A549 treated with DMSO at 1 μM for 4 hours (cell line): ENCODE results near the gene NDUFAF5. TPM values are rescaled to one million over a fixed set of nuclear protein-coding genes. Genes with fewer than 3 reads are reported as not detected.

Experiments
- total RNA-seq: library from RNA; stranded (reverse); fragments of 200-300 nt; extraction: Qiagen RNA extraction; gene quantifications from 5 replicates; pipeline ENCODE4 v1.2.3, GENCODE V29; 2022; ENCODE audit warnings: low read depth

NDUFAF5 gene, protein sequence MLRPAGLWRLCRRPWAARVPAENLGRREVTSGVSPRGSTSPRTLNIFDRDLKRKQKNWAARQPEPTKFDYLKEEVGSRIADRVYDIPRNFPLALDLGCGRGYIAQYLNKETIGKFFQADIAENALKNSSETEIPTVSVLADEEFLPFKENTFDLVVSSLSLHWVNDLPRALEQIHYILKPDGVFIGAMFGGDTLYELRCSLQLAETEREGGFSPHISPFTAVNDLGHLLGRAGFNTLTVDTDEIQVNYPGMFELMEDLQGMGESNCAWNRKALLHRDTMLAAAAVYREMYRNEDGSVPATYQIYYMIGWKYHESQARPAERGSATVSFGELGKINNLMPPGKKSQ
- 30.9 to 44.3 TPM (median 34.8 TPM) in 5 replicates for total RNA-seq

DNA sequence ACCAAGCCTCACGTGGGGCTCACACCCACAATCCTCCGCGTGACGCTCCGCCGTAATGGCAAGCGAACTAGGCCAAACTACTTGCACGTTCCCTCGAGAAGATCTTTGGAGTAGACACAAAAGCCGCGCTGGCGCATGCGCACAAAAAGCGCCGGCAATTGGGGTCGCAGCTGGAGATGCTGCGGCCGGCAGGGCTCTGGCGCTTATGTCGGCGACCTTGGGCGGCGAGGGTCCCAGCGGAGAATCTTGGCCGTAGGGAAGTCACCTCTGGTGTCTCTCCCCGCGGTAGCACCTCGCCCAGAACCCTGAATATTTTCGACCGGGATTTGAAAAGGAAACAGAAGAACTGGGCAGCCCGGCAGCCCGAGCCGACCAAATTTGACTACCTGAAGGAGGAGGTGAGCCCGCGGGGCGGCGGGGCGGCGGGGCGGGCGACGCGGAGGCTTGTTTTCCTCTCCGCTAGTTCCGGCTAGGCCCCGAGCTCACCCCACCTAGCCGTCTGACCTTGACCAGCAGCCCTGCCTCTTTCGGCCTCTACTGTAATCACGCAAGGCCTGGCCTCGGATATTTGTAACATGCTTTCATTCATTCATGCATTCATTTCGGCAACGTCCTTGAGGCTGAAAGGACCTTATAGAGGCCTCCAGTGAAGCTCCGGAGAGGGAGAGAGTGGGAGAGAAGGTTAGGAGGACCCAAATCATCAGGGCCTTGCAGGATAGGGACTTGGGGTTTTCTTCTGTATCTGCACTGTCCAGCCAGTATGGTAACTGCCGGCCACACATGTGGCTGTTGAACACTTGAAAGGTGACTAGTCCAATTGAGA is at the start of gene NDUFAF5, which contains the start of gene ESF1:
TSS of gene NDUFAF5 (plus strand) at position 136 of the 823 bp plus-strand sequence. CDS start at position 177, 41 bp downstream.
TSS of gene ESF1 (minus strand) at position 27 of the 823 bp plus-strand sequence. CDS start 1,779 bp downstream, outside the sequence.

Other genes with a start within 250 kb of the NDUFAF5 start
- gene TASP1, start 146.1 kb upstream of the NDUFAF5 start, total RNA-seq = 9.5 to 11.9 TPM (median 10.5 TPM) in 5 replicates
- gene ESF1, start 109 bp upstream of the NDUFAF5 start, total RNA-seq = 23.6 to 30.2 TPM (median 24.9 TPM) in 5 replicates
- gene SEL1L2, start 205.6 kb downstream of the NDUFAF5 start, total RNA-seq = not detected in 5 replicates
- 0.44 to 1.6 TPM (median 0.68 TPM) in 5 replicates for gene MACROD2, start 210.5 kb downstream of the NDUFAF5 start, total RNA-seq